AG09309 (cell line): ENCODE data around the gene HDAC7.

ENCODE experiments used
- DNase-seq: peaks from one replicate; pipeline ENCODE4 v3.0.0-alpha.2; 2010; ENCODE audit warnings: low read depth
- H3K4me3 ChIP-seq: 2 replicates; pipeline ENCODE4 v1.5.1; 2011; ENCODE audit warnings: mild to moderate bottlenecking, low read depth, low read length, moderate library complexity; ENCODE audit not compliant: control insufficient read depth
- CTCF ChIP-seq: IDR thresholded peaks from 2 replicates; pipeline ENCODE4 v1.5.1; 2011; ENCODE audit warnings: mild to moderate bottlenecking, low read depth, low read length, inconsistent platforms; ENCODE audit not compliant: insufficient read depth, control insufficient read depth; ENCODE audit errors: missing control alignments

The HDAC7 gene

GRCh38 chr12:47763481-47764346, 56.0 kb downstream of the HDAC7 start:
- TF ChIP-seq CTCF, result no peak
- no peak for DNase-seq
- no peak overlapping the region for H3K4me3 ChIP-seq

DNA sequence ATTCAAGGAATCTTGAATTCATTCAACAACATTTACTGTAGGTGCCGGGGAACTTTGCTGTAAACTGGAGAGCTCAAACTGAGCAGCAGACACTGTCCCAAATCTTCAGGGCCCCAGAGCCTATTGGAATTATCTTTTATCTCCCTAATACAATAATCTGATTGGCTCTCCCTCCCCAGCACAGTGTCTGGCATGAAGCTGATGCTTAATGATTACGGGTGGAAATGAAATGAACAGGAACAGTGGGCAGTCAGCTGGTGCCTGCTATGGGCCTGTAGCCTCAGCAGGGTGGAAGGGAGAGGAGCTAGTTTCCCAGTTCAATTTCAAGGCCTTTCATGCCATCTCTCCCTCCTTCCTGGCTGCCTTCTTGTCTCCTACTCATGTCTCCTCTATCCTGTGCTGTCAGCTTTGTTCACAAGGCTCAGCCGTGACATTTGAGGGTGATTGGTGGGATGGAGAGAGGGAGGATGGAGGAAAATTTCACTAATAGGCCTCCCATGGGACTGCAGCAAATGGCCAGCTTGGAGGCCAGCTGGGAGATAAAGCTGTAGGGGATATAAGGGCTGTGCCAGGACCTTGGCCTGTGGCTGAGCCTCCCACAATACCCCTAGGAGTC, 56.7 kb downstream of the HDAC7 start:
- no peak for DNase-seq
- TF ChIP-seq CTCF, result no peak
- H3K4me3 ChIP-seq, result no peak overlapping the region

DNA sequence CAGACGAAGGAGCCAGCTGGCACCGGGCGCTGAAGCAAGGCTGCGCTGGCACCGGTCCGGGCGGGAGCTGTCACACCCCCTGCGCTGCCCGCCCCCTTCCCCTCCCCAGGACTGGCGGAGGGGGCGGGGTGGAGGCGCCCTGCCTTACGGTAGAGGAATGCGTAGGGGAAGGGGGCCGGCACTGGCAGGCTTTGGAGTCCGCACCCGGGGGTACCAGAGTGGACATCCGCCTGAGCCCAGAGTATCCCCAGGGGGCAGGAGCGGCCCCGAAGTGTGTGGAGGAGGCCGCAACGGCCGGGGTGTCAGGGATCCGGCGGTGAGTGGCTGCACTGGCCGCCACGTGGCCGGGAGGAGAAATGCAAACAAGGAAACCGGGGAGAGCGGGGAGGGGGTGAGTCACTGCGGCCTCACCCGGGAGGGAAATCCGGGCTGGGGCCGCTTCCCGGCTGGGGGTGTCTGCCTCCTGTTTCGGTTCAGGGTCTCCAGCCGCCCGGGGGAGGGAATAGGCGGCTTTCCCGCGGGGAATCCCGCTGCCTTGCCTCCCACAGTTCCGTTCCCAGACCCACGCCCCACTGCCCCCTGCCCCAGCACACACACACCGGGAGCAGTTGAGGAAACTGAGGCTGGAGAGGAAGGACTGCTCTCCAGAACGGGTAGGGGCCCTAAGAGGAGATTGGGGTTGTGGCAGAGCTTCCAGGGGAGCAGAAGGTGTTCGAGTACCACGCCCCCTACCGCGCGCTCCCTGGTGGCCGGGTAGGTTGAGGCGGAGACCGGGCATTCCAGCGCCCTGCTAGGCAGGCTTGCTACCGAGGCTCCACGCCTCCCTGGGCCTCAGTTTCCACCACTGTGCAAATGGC, 60.6 kb downstream of the HDAC7 start, which contains the start of gene RAPGEF3:
Gene RAPGEF3 (minus strand): TSS at position 47 of the 857 bp plus-strand sequence. CDS start 324 bp downstream, outside the sequence.
- TF ChIP-seq CTCF, result peak; percentile 66
- H3K4me3 ChIP-seq, result peak within 1 kb of the TSS; percentile 61
- no peak for DNase-seq

DNA sequence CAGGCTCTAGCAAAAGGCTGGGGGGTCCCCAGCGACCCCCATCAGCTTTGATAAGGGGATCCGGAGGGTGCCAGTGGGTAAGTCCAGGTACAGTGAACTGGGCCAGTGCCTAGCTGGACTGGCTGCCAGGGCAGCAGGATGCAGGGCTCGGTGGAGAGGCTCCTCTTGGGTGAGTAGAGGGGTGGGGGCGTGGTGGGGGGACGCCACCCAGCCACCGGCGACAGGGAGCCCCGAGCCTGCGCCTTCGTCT, 61.2 kb downstream of the HDAC7 start:
- H3K4me3 ChIP-seq, result peak overlapping the region; percentile 61
- no peak for DNase-seq
- no peak for TF ChIP-seq CTCF

GRCh38 chr12:47757840-47758583, 61.7 kb downstream of the HDAC7 start:
- DNase-seq, result no peak
- peak overlapping the region; percentile 61 for H3K4me3 ChIP-seq
- TF ChIP-seq CTCF, result no peak

DNA sequence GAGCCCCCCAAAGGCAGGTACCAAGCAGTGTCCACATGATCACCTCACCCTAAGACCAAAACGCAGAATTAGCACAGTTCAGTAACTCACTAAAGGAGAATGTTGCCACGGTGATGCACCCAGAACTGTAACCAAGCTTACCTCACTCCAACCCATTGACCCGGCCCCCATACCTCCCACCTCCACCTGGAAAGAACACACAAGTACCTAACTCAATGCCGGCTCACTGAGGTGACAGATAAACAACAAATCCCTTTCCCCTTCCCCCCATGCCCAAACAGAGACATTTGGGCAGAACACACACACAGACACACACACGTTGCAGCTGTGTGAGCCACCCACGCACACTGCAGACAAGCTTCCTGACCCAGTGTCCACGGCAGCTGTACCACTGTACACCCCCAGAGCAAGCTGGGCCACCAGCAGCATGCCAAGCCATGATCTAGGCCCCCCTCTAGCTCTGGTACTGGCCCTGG, 62.3 kb downstream of the HDAC7 start:
- no peak for TF ChIP-seq CTCF
- no peak for DNase-seq
- H3K4me3 ChIP-seq, result no peak overlapping the region
